Measurements from ENCODE around the gene NAA80. TPM values are rescaled to one million over a fixed set of nuclear protein-coding genes. Genes with fewer than 3 reads are reported as not detected.

NAA80 gene
- total and polyA plus RNA-seq, 2 donors from 2014 or later, result 8.7 to 10.7 TPM

DNA sequence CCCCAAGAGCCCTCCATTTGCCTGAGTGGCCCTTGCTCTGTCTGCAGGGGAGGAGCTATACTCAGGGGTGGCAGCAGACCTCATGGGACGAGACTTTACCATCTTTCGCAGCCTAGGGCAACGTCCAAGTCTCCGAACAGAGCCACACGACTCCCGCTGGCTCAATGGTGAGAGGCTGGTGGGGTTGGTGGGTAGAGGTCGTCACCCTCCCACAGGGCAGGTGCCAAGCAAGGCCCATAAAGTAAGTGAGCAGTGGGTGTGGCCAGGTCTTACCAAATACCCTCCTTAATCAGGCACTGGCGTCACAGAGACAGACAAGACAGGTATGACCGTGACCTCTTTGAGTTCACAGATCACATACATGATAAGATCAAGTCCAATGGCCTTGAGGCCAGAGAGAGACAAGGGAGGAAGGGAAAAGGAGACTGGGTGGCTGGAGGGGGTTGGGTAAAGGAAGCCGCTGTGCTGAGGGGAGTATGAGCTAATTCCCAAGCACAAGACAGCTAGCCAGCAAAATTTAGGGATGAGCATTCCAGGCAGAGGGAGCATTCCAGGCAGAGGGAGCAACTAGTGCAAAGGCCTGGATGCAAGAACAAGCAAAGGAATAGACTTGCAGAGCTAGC, 27.8 kb downstream of the NAA80 start:
- TF ChIP-seq, protein P1, sequence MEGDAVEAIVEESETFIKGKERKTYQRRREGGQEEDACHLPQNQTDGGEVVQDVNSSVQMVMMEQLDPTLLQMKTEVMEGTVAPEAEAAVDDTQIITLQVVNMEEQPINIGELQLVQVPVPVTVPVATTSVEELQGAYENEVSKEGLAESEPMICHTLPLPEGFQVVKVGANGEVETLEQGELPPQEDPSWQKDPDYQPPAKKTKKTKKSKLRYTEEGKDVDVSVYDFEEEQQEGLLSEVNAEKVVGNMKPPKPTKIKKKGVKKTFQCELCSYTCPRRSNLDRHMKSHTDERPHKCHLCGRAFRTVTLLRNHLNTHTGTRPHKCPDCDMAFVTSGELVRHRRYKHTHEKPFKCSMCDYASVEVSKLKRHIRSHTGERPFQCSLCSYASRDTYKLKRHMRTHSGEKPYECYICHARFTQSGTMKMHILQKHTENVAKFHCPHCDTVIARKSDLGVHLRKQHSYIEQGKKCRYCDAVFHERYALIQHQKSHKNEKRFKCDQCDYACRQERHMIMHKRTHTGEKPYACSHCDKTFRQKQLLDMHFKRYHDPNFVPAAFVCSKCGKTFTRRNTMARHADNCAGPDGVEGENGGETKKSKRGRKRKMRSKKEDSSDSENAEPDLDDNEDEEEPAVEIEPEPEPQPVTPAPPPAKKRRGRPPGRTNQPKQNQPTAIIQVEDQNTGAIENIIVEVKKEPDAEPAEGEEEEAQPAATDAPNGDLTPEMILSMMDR (IDR thresholded peaks at IDR 0.05; ENCODE audit: borderline replicate concordance, extremely low read depth, insufficient read depth), result no peak
- intact Hi-C loops (cut with DNase I), result loop anchor here (5.0 kb wide), 1 partner anchor 44 kb away; no protein-coding TSS in a partner anchor
- Histone ChIP-seq H3K9me3 (ENCODE audit: control insufficient read depth in 2 of 3, insufficient read depth in 1 of 3, low read length in 3 of 3) (no peaks in the 10 kb centered on the region), H3K4me3 (ENCODE audit: low read length in 3 of 3) (peak overlapping the region in 1 of 3 donors; percentile 84), H3K9ac (ENCODE audit: low read length in 3 of 3) (peak overlapping the region in 1 of 3 donors; percentile 95), H3K4me1 (ENCODE audit: control insufficient read depth in 2 of 3, insufficient read depth in 2 of 3, low read depth in 1 of 3, low read length in 3 of 3) (peaks cover 0 to 44% (median 28%) of the 10 kb centered on the region in 3 donors), H3K27me3 (ENCODE audit: control insufficient read depth, insufficient read depth, low read length) (peaks cover 8% of the 10 kb centered on the region), H3K27ac (ENCODE audit: low read depth in 2 of 2, low read length in 2 of 2) (peak overlapping the region; percentile 91 to 94), H3K36me3 (ENCODE audit: control insufficient read depth in 2 of 3, insufficient read depth in 3 of 3, low read length in 3 of 3) (no peaks in the 10 kb centered on the region)
- FAIRE-seq, result no peak
- no peak for DNase-seq

DNA sequence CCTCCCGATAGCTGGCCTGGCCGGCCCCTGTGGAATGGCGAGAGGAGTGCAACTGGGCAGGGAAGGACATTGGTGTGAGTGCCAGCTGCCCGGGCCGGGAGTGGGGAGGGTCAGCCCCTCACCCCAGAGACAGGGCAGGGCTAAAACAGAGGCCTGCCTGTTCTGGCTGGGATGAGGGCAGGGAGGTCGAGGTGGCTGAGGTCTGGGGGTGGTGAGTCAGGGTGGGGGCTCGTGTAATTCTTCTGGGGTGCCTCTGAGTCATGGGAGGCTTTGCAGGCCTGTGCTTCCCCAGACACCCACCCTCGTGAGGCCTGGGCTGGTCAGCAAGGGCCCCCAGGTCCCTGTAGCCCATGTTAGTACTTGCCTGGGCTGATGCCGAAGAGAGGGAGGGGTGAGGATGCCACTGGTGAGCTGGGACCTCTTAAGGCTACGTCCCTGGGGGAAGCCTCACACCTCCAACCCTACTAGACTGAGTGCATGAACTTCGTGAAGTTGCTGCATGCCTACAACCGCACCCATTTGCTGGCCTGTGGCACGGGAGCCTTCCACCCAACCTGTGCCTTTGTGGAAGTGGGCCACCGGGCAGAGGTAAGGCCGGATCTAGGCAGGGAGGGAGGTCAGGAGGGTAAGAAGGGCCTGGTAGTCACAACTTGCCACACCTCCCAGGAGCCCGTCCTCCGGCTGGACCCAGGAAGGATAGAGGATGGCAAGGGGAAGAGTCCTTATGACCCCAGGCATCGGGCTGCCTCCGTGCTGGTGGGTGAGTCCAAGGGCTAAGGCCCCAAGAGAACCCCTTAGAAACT, 28.6 kb downstream of the NAA80 start:
- peak overlapping the region; percentile 91 to 94 for H3K27ac ChIP-seq (ENCODE audit: low read depth in 2 of 2, low read length in 2 of 2)
- H3K9me3 ChIP-seq (ENCODE audit: control insufficient read depth in 2 of 3, insufficient read depth in 1 of 3, low read length in 3 of 3), result no peaks in the 10 kb centered on the region
- peak overlapping the region in 2 of 3 donors; percentile 73 to 84 for H3K4me3 ChIP-seq (ENCODE audit: low read length in 3 of 3)
- DNase-seq (no peak), FAIRE-seq (no peak)
- TF ChIP-seq, protein P1 (IDR thresholded peaks at IDR 0.05; ENCODE audit: borderline replicate concordance, extremely low read depth, insufficient read depth), result no peak
- H3K27me3 ChIP-seq (ENCODE audit: control insufficient read depth, insufficient read depth, low read length), result peaks cover 8% of the 10 kb centered on the region
- peaks cover 0 to 51% (median 36%) of the 10 kb centered on the region in 3 donors for H3K4me1 ChIP-seq (ENCODE audit: control insufficient read depth in 2 of 3, insufficient read depth in 2 of 3, low read depth in 1 of 3, low read length in 3 of 3)
- no peaks in the 10 kb centered on the region for H3K36me3 ChIP-seq (ENCODE audit: control insufficient read depth in 2 of 3, insufficient read depth in 3 of 3, low read length in 3 of 3)
- intact Hi-C loops (cut with DNase I), result loop anchor here (5.0 kb wide), 1 partner anchor 43 kb away; no protein-coding TSS in a partner anchor
- H3K9ac ChIP-seq (ENCODE audit: low read length in 3 of 3), result peak overlapping the region in 1 of 3 donors; percentile 95

DNA sequence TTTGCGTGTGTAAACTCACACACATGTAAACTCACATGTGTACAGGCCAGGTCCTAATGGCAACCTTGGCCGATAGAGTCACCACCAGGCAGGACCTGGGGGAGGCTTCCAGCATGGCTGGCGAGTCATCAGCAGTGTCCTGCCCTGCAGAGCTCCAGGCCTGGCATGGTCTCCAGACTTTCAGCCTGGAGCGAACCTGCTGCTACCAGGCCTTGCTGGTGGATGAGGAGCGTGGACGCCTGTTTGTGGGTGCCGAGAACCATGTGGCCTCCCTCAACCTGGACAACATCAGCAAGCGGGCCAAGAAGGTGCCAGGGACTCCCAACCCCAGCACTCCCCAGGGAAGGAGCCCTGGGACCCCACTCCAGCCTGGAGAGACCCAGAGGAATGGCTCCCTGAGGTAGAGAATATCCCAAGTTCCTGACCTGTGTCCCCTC, 29.2 kb downstream of the NAA80 start:
- FAIRE-seq, result no peak
- Histone ChIP-seq H3K9me3 (ENCODE audit: control insufficient read depth in 2 of 3, insufficient read depth in 1 of 3, low read length in 3 of 3) (no peaks in the 10 kb centered on the region), H3K4me1 (ENCODE audit: control insufficient read depth in 2 of 3, insufficient read depth in 2 of 3, low read depth in 1 of 3, low read length in 3 of 3) (peaks cover 0 to 58% (median 42%) of the 10 kb centered on the region in 3 donors), H3K36me3 (ENCODE audit: control insufficient read depth in 2 of 3, insufficient read depth in 3 of 3, low read length in 3 of 3) (no peaks in the 10 kb centered on the region), H3K4me3 (ENCODE audit: low read length in 3 of 3) (peak overlapping the region in 2 of 3 donors; percentile 73 to 84), H3K27me3 (ENCODE audit: control insufficient read depth, insufficient read depth, low read length) (peaks cover 6% of the 10 kb centered on the region), H3K9ac (ENCODE audit: low read length in 3 of 3) (peak overlapping the region in 1 of 3 donors; percentile 95), H3K27ac (ENCODE audit: low read depth in 2 of 2, low read length in 2 of 2) (peak overlapping the region; percentile 91 to 94)
- TF ChIP-seq, protein P1 (IDR thresholded peaks at IDR 0.05; ENCODE audit: borderline replicate concordance, extremely low read depth, insufficient read depth), result no peak
- intact Hi-C loops (cut with DNase I), result loop anchor here (5.0 kb wide), 1 partner anchor 43 kb away; no protein-coding TSS in a partner anchor
- DNase-seq, result peak in 1 of 5 donors; percentile 13

Data from kidney (tissue), 14 donors.